Loucy (cell line): Measurements from ENCODE around the gene ADCY5.

Source experiments
- H2AFZ ChIP-seq: fragments of 200-600 bp; sonication (generic); 2 replicates; pipeline ENCODE4 v1.6.0; 2016; ENCODE audit warnings: antibody characterized with exemption, mild to moderate bottlenecking, low read length, moderate library complexity
- H3F3A ChIP-seq: fragments of 200-600 bp; 2 replicates; pipeline ENCODE4 v1.6.0; 2016; ENCODE audit warnings: antibody characterized with exemption, low read depth, mild to moderate bottlenecking
- H3K27me3 ChIP-seq: fragments of 200-600 bp; sonication (generic); 2 replicates; pipeline ENCODE4 v1.6.1; 2014; ENCODE audit warnings: low read length, mild to moderate bottlenecking; ENCODE audit not compliant: insufficient read depth, poor library complexity, severe bottlenecking
- H3K36me3 ChIP-seq: fragments of 200-600 bp; sonication (generic); 2 replicates; pipeline ENCODE4 v1.6.1; 2016; ENCODE audit warnings: low read length; ENCODE audit not compliant: insufficient read depth
- H3K4me1 ChIP-seq: fragments of 200-600 bp; sonication (generic); 2 replicates; pipeline ENCODE4 v1.5.1; 2014; ENCODE audit warnings: low read length, mild to moderate bottlenecking; ENCODE audit not compliant: insufficient read depth, poor library complexity, severe bottlenecking
- H3K4me2 ChIP-seq: fragments of 200-600 bp; sonication (generic); 2 replicates; pipeline ENCODE4 v1.6.0; 2014; ENCODE audit warnings: antibody characterized with exemption, low read length, low read depth, mild to moderate bottlenecking; ENCODE audit not compliant: poor library complexity, severe bottlenecking
- H3K4me3 ChIP-seq: fragments of 200-600 bp; sonication (generic); 2 replicates; pipeline ENCODE4 v1.5.1; 2014; ENCODE audit warnings: low read length, mild to moderate bottlenecking, mixed read lengths; ENCODE audit not compliant: poor library complexity, severe bottlenecking
- H3K79me2 ChIP-seq: fragments of 200-600 bp; sonication (generic); 2 replicates; pipeline ENCODE4 v1.6.1; 2014; ENCODE audit warnings: low read length; ENCODE audit not compliant: insufficient read depth
- H3K9ac ChIP-seq: fragments of 200-600 bp; sonication (generic); 2 replicates; pipeline ENCODE4 v1.6.0; 2014; ENCODE audit warnings: mild to moderate bottlenecking, low read depth, low read length, moderate library complexity; ENCODE audit not compliant: poor library complexity, severe bottlenecking
- H3K9me2 ChIP-seq: fragments of 200-600 bp; sonication (generic); replicated peaks from 2 replicates; pipeline ENCODE4 v1.6.1; 2016; ENCODE audit warnings: low read depth, low read length, mixed read lengths
- H3K9me3 ChIP-seq: fragments of 200-600 bp; sonication (generic); 2 replicates; pipeline ENCODE4 v1.6.1; 2014; ENCODE audit warnings: mild to moderate bottlenecking, antibody characterized with exemption, low read length, low read depth; ENCODE audit not compliant: insufficient read depth
- H4K20me1 ChIP-seq: fragments of 200-600 bp; sonication (generic); 2 replicates; pipeline ENCODE4 v1.6.0; 2014; ENCODE audit warnings: antibody characterized with exemption, low read length, mild to moderate bottlenecking; ENCODE audit not compliant: insufficient read depth, poor library complexity, severe bottlenecking
- CTCF ChIP-seq: fragments of 200-600 bp; sonication (generic); conservative IDR thresholded peaks from 2 replicates; pipeline ENCODE4 v1.5.1; 2014; ENCODE audit warnings: mild to moderate bottlenecking, antibody characterized with exemption, low read length
- EZH2phosphoT487 ChIP-seq: fragments of 200-600 bp; IDR thresholded peaks from 2 replicates; pipeline ENCODE4 v1.6.1; 2018; ENCODE audit warnings: antibody characterized with exemption, mild to moderate bottlenecking, moderate library complexity, borderline replicate concordance

ADCY5 gene

GRCh38 chr3:123388042-123388441, 60.8 kb downstream of the ADCY5 start:
- H3K9me2 ChIP-seq, result no peaks in the 10 kb centered on the region
- no peaks in the 10 kb centered on the region for H3K36me3 ChIP-seq

GRCh38 chr3:123387532-123387931, 61.4 kb downstream of the ADCY5 start:
- Histone ChIP-seq H3K4me3 (no peak overlapping the region), H3K9ac (no peak overlapping the region), H3K79me2 (no peaks in the 10 kb centered on the region), H3K9me2 (no peaks in the 10 kb centered on the region), H2AFZ (no peak overlapping the region), H3K27me3 (no peaks in the 10 kb centered on the region), H4K20me1 (no peaks in the 10 kb centered on the region), H3K9me3 (no peaks in the 10 kb centered on the region), H3K4me1 (no peaks in the 10 kb centered on the region), H3K36me3 (no peaks in the 10 kb centered on the region), H3K4me2 (no peak overlapping the region), H3F3A (no peaks in the 10 kb centered on the region)
- TF ChIP-seq EZH2phosphoT487, result no peak
- no peak for TF ChIP-seq CTCF

More at GRCh38 chr3:123388042-123388441, 60.8 kb downstream of the ADCY5 start:
- Histone ChIP-seq H3K4me3 (no peak overlapping the region), H3K4me1 (no peaks in the 10 kb centered on the region), H3K79me2 (no peaks in the 10 kb centered on the region), H3K4me2 (no peak overlapping the region), H3K9me3 (no peaks in the 10 kb centered on the region), H4K20me1 (no peaks in the 10 kb centered on the region), H2AFZ (no peak overlapping the region), H3K9ac (no peak overlapping the region), H3F3A (no peaks in the 10 kb centered on the region), H3K27me3 (no peaks in the 10 kb centered on the region)
- TF ChIP-seq EZH2phosphoT487 (no peak), CTCF (no peak)

GRCh38 chr3:123386477-123387040, 62.3 kb downstream of the ADCY5 start:
- Histone ChIP-seq H3K4me1 (no peaks in the 10 kb centered on the region), H4K20me1 (no peaks in the 10 kb centered on the region), H3F3A (no peaks in the 10 kb centered on the region), H3K4me2 (no peak overlapping the region), H3K36me3 (no peaks in the 10 kb centered on the region), H3K9ac (no peak overlapping the region), H3K9me3 (no peaks in the 10 kb centered on the region), H2AFZ (no peak overlapping the region), H3K27me3 (no peaks in the 10 kb centered on the region), H3K79me2 (no peaks in the 10 kb centered on the region), H3K9me2 (no peaks in the 10 kb centered on the region), H3K4me3 (no peak overlapping the region)
- no peak for TF ChIP-seq EZH2phosphoT487
- TF ChIP-seq CTCF, result no peak
